22Rv1 (cell line): ENCODE results near the gene SMARCAL1.

Experiments
- CTCF ChIP-seq: fragments of 450-650 bp; IDR thresholded peaks from 2 replicates; pipeline ENCODE4 v1.5.1; 2017; ENCODE audit warnings: mild to moderate bottlenecking
- ZFX ChIP-seq: fragments of 450-650 bp; IDR thresholded peaks from 2 replicates; pipeline ENCODE4 v1.6.1; 2017; ENCODE audit warnings: antibody characterized with exemption, borderline replicate concordance

- TF ChIP-seq CTCF = no peak
- no peak for TF ChIP-seq ZFX
Observed at GRCh38 chr2:216485745-216486144, 73.5 kb downstream of the SMARCAL1 start.
